ENCODE data around the gene CIRBP. TPM values are rescaled to one million over a fixed set of nuclear protein-coding genes. Genes with fewer than 3 reads are reported as not detected.

The CIRBP gene
- total and polyA plus RNA-seq, 2 of the 13 experiments (the other 11 are each of a cell fraction or from before 2014, with no cell fraction given), result 133 to 140 TPM

DNA sequence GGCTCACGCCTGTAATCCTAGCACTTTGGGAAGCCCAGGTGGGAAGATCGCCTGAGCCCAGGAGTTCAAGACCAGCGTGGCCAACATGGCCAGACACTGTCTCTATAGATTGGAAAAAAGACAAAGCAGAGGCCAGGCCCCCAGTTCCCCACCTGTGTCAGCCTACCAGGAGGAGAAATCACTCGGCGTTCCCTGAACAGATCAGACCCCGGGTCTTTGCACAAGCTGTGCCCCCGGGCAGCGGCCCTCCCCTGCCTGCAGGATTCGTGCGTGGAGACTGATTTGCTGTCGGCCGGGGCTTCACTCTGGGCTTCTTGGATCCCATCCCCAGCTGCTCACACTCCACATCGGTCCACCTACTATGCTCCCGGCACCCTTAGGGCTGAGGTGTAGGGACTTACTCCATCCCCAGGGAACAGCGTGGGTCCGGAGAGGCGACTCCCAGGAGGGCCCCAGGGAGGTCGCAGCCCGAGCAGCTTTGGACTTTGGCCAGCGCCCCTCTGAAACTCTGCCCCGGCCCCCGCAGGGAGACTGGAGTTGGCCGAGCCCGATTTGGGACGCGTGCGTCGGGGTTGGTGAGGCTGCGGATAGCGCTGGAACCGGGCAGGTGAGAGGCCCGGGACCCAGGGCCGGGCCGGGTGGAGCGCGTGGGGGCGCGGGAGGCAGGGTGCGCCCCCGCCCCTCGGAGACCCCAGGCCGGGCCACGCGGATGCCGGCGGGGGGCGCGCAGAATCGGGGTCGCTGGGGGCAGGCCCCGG lies 16.0 kb downstream of the CIRBP start (continued):
- TF ChIP-seq, protein P1, sequence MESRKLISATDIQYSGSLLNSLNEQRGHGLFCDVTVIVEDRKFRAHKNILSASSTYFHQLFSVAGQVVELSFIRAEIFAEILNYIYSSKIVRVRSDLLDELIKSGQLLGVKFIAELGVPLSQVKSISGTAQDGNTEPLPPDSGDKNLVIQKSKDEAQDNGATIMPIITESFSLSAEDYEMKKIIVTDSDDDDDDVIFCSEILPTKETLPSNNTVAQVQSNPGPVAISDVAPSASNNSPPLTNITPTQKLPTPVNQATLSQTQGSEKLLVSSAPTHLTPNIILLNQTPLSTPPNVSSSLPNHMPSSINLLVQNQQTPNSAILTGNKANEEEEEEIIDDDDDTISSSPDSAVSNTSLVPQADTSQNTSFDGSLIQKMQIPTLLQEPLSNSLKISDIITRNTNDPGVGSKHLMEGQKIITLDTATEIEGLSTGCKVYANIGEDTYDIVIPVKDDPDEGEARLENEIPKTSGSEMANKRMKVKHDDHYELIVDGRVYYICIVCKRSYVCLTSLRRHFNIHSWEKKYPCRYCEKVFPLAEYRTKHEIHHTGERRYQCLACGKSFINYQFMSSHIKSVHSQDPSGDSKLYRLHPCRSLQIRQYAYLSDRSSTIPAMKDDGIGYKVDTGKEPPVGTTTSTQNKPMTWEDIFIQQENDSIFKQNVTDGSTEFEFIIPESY (CRISPR knock-in tag; IDR thresholded peaks at IDR 0.05), result no peak
- no peak for TF ChIP-seq ZNF879 (CRISPR knock-in tag; IDR thresholded peaks at IDR 0.05)
- TF ChIP-seq, protein P2, sequence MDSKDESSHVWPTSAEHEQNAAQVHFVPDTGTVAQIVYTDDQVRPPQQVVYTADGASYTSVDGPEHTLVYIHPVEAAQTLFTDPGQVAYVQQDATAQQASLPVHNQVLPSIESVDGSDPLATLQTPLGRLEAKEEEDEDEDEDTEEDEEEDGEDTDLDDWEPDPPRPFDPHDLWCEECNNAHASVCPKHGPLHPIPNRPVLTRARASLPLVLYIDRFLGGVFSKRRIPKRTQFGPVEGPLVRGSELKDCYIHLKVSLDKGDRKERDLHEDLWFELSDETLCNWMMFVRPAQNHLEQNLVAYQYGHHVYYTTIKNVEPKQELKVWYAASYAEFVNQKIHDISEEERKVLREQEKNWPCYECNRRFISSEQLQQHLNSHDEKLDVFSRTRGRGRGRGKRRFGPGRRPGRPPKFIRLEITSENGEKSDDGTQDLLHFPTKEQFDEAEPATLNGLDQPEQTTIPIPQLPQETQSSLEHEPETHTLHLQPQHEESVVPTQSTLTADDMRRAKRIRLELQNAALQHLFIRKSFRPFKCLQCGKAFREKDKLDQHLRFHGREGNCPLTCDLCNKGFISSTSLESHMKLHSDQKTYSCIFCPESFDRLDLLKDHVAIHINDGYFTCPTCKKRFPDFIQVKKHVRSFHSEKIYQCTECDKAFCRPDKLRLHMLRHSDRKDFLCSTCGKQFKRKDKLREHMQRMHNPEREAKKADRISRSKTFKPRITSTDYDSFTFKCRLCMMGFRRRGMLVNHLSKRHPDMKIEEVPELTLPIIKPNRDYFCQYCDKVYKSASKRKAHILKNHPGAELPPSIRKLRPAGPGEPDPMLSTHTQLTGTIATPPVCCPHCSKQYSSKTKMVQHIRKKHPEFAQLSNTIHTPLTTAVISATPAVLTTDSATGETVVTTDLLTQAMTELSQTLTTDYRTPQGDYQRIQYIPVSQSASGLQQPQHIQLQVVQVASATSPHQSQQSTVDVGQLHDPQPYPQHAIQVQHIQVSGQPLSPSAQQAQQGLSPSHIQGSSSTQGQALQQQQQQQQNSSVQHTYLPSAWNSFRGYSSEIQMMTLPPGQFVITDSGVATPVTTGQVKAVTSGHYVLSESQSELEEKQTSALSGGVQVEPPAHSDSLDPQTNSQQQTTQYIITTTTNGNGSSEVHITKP (CRISPR knock-in tag; IDR thresholded peaks at IDR 0.05; ENCODE audit: low read depth), result peak; percentile 69; the same call in 1 of the 2 replicates
- TF ChIP-seq KLF9 (CRISPR knock-in tag; IDR thresholded peaks at IDR 0.05; ENCODE audit: low read depth), result no peak
- TF ChIP-seq ZNF607 (CRISPR knock-in tag; IDR thresholded peaks at IDR 0.05; ENCODE audit: borderline replicate concordance), result peak; percentile 21; the same call in 1 of the 2 replicates
- peak; percentile 28; the same call in 1 of the 2 replicates for TF ChIP-seq HOXA5 (CRISPR knock-in tag; IDR thresholded peaks at IDR 0.05)
- TF ChIP-seq, protein P3, sequence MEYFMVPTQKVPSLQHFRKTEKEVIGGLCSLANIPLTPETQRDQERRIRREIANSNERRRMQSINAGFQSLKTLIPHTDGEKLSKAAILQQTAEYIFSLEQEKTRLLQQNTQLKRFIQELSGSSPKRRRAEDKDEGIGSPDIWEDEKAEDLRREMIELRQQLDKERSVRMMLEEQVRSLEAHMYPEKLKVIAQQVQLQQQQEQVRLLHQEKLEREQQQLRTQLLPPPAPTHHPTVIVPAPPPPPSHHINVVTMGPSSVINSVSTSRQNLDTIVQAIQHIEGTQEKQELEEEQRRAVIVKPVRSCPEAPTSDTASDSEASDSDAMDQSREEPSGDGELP (IDR thresholded peaks at IDR 0.05; ENCODE audit: borderline replicate concordance, low read depth), result no peak
- no peak for TF ChIP-seq ZNF709 (CRISPR knock-in tag; IDR thresholded peaks at IDR 0.05)
- no peak for TF ChIP-seq ZSCAN12 (CRISPR knock-in tag; IDR thresholded peaks at IDR 0.05)
- TF ChIP-seq ZNF546 (CRISPR knock-in tag; conservative IDR thresholded peaks at IDR 0.05), result peak; percentile 63; the same call in 1 of the 2 replicates
- TF ChIP-seq NFKBIZ (CRISPR knock-in tag; IDR thresholded peaks at IDR 0.05), result no peak
- TF ChIP-seq GLI4 (CRISPR knock-in tag; IDR thresholded peaks at IDR 0.05; ENCODE audit: borderline replicate concordance), result no peak
- TF ChIP-seq, protein P4, sequence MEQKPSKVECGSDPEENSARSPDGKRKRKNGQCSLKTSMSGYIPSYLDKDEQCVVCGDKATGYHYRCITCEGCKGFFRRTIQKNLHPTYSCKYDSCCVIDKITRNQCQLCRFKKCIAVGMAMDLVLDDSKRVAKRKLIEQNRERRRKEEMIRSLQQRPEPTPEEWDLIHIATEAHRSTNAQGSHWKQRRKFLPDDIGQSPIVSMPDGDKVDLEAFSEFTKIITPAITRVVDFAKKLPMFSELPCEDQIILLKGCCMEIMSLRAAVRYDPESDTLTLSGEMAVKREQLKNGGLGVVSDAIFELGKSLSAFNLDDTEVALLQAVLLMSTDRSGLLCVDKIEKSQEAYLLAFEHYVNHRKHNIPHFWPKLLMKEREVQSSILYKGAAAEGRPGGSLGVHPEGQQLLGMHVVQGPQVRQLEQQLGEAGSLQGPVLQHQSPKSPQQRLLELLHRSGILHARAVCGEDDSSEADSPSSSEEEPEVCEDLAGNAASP (CRISPR knock-in tag; IDR thresholded peaks at IDR 0.05; ENCODE audit: borderline replicate concordance), result peak; percentile 57; the same call in 1 of the 2 replicates
- no peak; the same call in 1 of the 2 replicates for TF ChIP-seq ZFP90 (CRISPR knock-in tag; IDR thresholded peaks at IDR 0.05; ENCODE audit: borderline replicate concordance)
- TF ChIP-seq ZSCAN31 (CRISPR knock-in tag; IDR thresholded peaks at IDR 0.05; ENCODE audit: low read depth), result peak; percentile 78; the same call in 1 of the 2 replicates

Measured in HepG2 (cell line).